ENCODE results near the gene GNG13.
"Not testable (repeated sequence)": the region's sequence is repeated elsewhere in the genome, so short reads cannot be mapped to it uniquely, and the experiment has no call there.

Gene GNG13, protein sequence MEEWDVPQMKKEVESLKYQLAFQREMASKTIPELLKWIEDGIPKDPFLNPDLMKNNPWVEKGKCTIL

DNA sequence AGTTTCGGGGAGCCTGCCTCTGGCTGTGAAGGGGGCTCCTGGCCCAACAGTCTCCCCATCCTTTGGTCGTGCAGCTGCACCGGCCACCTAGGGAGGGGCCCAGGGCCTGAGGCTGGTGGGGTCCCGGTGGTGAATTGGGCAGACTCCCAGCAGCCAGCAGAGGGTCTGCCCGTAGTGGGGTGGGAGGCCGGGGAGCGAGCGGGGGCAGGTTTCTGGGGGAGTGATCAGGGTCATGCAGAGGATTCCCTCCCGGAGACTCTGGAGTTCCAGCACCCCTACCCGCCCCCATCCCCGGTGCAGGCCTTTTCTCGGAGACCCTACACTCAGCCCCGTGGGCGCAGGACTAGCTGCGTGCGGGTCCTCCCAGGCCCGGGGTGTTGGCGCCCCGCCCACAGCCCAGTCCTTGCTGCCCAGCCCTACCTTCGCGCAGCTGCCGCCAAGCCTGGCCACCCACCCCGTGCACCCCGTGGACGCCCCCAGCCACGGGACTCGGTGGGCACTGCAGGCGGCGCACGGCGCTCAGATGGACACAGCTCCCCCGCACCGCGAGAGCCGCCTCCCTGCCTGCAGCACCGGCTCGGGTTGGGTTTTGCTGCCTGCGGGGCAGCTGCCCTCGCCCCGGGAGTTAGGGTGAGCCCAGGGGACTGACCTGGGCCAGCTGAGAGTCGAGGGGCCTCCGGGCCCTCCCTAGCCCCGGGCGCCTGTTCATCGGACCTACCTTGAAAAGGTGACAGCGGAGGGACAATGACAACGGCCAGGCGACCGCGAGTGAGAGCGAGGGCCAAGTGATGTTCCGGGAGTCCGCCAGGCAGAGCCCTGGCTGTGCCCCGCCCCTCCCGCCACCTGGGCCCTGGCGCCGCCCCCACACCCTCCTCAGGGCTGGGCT, at the start of gene GNG13:
Gene GNG13 (minus strand): TSS at position 787 of the 886 bp plus-strand sequence. CDS start 1,657 bp downstream, outside the sequence.
- DNase-seq, result no peak
- intact Hi-C loops (cut with DNase I), result no loop called here

DNA sequence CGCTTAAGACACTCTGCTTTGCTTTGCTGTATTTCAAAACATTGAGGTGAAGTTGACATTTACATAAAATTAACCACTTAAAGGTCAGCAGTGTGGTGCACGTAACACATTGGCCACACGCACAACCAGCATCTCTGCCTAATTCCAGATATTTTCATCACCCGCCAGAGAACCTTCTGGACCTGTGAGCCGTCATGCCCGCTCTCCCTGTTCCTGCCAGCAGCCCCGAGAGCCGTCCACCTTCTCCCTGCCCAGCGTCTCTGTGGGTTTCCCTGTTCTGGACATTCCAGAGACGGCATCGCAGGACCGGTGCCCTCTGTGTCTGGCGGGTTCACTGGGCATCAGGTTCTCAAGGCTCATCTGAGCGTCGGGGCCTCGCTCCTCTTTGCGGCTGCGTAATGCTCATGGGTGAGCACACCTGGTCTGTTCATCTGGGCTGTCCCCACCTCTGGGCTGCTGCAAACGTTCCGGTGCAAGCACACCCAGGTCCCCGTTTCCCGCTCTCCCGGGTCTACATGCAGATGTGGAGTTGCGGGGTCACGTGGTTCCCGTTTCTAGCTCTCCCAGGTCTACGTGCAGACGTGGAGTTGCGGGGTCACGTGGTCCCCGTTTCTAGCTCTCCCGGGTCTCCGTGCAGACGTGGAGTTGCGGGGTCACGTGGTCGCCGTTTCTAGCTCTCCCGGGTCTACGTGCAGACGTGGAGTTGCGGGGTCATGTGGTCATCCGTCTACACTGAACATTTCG, 48.1 kb upstream of the GNG13 start:
- intact Hi-C loops (cut with DNase I), result no loop called here
- DNase-seq, result peak in 2 of 10 donors; percentile 47 to 67

DNA sequence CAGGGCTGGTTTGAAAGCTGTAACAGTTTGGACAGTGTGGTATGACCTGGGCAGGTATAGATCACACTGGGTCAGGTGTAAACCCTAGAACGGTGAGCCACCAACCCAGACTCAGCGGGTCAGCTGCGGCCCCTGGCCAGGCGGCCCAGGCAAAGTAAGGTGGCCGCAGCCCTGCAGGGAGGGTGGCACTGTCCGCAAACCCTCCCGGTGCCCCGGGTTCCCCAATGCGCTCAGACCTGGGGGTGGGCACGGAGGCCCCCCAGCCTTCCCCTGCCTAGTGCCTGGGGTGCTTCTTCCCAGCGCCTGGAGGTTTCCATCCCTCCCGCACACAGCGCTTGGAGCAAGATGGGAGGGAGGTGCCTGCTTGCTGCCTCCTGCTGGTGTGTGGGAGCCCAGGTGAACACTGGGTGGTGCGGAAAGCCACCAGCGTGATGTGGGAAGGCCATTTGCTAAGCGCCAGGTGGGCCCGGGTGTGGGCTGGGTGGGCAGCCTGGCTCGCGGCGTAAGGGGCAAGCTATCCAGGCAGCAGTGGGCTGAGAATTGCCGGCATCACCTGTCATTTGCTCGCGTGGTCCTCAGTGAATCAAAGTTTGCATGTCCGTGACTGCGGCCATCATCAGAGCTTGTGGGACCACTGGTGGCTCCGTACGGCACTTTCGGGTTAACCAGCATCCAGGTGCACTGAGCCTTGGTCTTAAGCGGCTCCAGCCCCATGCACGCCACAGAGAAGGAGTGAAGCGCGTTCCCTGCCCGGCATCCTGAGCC, 47.3 kb upstream of the GNG13 start:
- DNase-seq, result peak in 2 of 10 donors; percentile 45 to 57
- intact Hi-C loops (cut with DNase I), result no loop called here

DNA sequence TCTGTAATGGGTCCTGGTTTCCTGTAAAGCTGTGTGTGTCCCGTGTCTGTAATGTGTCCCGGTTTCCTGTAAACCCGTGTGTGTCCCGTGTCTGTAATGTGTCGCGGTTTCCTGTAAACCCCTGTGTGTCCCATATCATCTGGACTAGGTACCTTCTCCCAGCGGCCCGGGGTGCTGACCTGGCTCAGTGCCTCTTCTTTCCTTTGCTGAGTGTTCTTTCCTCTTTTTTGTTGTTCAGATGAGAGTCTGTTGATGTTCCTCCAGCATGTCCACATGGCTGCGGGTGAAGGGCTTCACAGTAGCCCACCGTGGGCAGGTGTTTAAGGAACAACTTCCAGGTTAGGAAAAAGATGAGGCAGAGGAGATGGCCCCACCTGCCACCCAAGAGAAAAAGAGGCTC, 46.6 kb upstream of the GNG13 start:
- DNase-seq, result peak in 2 of 10 donors; percentile 18 to 26
- intact Hi-C loops (cut with DNase I), result no loop called here

GRCh38 chr16:845351-845745, 44.8 kb upstream of the GNG13 start:
- peak in 2 of 10 donors; percentile 58 to 83 for DNase-seq
- intact Hi-C loops (cut with DNase I), result no loop called here

GRCh38 chr16:844638-845350, 44.3 kb upstream of the GNG13 start:
- DNase-seq, result peak in 2 of 10 donors; percentile 76 to 86
- intact Hi-C loops (cut with DNase I), result no loop called here

GRCh38 chr16:843771-844170, 43.2 kb upstream of the GNG13 start:
- intact Hi-C loops (cut with DNase I), result no loop called here
- peak in 2 of 10 donors; percentile 55 to 66 for DNase-seq

- DNase-seq, result peak in 2 of 10 donors; percentile 77 to 81
- intact Hi-C loops (cut with DNase I), result no loop called here
Observed at GRCh38 chr16:842711-843560, 42.4 kb upstream of the GNG13 start.

- peak in 6 of 10 donors; percentile 49 to 93 (median 80) for DNase-seq
- intact Hi-C loops (cut with DNase I), result no loop called here
Observed at GRCh38 chr16:842061-842476, 41.5 kb upstream of the GNG13 start.

DNA sequence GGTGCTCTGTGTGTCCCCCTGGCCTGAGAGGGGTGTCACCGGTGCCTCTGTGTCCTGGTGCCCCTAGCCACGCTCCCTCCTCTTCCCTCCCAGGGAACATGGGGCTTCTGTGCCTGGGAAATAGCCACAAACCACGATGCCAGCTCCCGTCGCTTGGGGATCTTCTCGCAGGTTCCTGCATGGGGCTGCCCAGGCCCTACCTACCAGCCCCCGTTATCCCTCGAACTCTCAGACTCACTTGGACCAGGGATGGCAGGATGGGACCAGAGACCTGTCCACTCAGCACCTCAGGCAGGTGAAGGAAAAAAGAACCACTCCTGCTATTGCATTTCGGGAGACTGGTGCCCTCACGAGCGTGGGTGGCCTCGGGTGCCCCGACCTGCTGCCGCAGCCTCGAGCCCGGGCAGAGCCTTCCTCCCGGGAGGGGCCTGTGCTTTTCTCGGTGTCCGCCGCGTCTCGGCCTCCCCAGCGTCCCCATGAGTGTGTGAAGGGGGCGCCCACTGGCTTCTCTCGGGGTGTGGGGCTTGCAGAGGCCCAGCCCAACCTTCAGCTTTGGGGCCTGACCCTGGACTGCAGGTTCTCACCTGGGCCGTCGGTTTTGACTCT, 41.0 kb upstream of the GNG13 start:
- peak in 2 of 10 donors; percentile 55 to 82 for DNase-seq
- intact Hi-C loops (cut with DNase I), result no loop called here

DNA sequence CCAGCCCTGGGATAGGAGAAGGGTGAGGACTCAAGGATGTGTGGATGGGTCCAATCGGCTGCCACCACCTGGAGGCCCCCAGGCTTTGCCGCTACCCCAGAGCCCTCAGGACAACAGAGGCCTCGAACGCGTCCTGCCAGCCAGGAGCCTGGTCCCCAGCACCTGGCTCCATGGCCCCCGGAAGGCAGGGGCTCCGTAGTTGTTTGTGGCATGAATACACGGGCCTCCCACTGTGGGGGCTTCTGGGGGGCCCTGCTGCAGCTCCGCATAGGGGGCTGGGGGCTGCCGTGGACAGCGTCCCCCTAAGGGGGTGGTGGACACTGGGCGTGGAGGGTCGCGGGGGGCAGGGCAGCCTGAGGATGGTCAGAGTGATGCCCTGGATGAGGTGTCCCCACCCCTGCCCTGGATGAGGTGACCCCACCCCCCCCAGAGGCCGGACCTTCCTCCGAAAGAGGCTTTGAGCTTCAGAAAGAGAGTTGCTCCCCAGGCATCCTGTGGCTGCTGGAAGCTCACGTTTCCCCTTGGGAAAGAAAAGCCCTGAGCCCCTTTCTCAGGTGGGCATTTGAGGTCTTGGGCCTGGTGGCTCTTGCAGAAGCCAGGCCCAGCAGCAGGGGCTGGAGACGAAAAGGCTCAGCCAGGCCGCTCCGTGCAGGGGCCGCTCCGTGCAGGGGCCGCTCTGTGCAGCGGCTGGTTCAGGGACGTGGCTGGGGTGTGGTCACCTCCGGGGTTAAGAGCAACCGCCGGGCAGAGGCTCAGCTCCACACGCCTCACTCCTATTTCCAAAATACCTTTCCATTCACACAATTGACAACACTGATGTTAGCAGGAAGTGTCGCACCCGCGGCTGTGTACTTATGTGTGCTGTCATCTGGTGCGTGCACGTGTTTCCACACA, 40.3 kb upstream of the GNG13 start:
- DNase-seq, result peak in 1 of 10 donors; percentile 67
- intact Hi-C loops (cut with DNase I), result no loop called here

GRCh38 chr16:839643-840408, 39.3 kb upstream of the GNG13 start:
- DNase-seq, result peak in 2 of 10 donors; percentile 69 to 72
- intact Hi-C loops (cut with DNase I), result no loop called here

DNA sequence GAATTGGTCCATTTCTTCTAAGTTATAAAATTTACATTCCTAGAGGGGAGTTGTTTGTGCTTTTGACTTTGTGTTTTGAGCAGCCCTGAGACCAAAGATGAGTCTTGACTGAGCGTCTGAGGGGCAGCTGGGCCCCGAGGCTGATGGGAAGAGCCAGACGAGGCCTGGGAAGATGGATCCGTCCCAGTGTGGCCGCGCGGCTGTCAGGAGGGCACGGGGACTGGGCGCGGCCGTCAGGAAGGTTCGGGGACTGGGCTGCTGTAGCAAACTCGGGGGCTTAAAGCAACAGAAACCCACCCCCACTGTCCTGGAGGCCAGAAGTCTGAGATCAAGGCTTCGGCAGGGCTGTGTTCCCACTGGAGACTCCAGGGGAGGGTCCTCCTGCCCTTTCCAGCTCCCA, 38.2 kb upstream of the GNG13 start:
- intact Hi-C loops (cut with DNase I), result no loop called here
- DNase-seq, result no peak

GRCh38 chr16:836822-837221, 36.3 kb upstream of the GNG13 start:
- intact Hi-C loops (cut with DNase I); DNase-seq: not testable (repeated sequence)

- DNase-seq, result no peak
- intact Hi-C loops (cut with DNase I), result no loop called here
Observed at GRCh38 chr16:836221-836620, 35.7 kb upstream of the GNG13 start.

- intact Hi-C loops (cut with DNase I), result no loop called here
- DNase-seq, result no peak
Observed at GRCh38 chr16:835373-835772, 34.8 kb upstream of the GNG13 start.

- DNase-seq, result no peak
- intact Hi-C loops (cut with DNase I), result no loop called here
Observed at GRCh38 chr16:833411-833810, 32.9 kb upstream of the GNG13 start.
